Measurements from ENCODE around the gene FOXD4L6.
"Not testable (repeated sequence)": the region's sequence is repeated elsewhere in the genome, so short reads cannot be mapped to it uniquely, and the experiment has no call there.

DNA sequence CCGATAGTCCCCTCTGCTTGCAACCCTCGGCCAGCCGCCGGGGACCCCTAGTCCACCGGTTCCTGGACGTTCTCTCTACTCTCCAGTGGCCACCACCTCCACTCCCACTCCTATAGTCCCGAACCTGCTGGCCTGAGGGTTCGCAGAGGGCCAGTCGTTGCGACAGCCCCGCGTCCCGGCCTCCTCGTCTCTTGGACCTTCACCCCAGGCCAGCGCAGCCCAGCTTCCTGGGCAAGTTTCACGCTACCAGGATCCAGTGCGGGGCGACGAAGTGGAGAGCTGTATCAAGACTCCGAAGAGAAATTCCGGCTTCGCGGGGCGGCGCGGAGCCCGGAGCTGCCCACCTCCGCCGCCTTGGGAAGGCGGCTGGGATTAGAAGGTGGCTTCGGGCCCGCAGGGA is 5.1 kb downstream of the FOXD4L6 start:
- TF ChIP-seq, protein P1, sequence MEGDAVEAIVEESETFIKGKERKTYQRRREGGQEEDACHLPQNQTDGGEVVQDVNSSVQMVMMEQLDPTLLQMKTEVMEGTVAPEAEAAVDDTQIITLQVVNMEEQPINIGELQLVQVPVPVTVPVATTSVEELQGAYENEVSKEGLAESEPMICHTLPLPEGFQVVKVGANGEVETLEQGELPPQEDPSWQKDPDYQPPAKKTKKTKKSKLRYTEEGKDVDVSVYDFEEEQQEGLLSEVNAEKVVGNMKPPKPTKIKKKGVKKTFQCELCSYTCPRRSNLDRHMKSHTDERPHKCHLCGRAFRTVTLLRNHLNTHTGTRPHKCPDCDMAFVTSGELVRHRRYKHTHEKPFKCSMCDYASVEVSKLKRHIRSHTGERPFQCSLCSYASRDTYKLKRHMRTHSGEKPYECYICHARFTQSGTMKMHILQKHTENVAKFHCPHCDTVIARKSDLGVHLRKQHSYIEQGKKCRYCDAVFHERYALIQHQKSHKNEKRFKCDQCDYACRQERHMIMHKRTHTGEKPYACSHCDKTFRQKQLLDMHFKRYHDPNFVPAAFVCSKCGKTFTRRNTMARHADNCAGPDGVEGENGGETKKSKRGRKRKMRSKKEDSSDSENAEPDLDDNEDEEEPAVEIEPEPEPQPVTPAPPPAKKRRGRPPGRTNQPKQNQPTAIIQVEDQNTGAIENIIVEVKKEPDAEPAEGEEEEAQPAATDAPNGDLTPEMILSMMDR (IDR thresholded peaks at IDR 0.05) = not testable (repeated sequence)
- not testable (repeated sequence) for TF ChIP-seq POLR2A (IDR thresholded peaks at IDR 0.05)
